GM23338 (cell line): ENCODE data around the gene ANAPC13.

Experiments used
- CTCF ChIP-seq, 2 experiments: fragments of 200-600 bp in 1 of 2; sonication (generic) in 1 of 2; conservative IDR thresholded peaks; 2 replicates each; pipeline versions ENCODE4 v1.5.1 to v1.6.1; 2016 to 2017; ENCODE audit warnings: antibody characterized with exemption in 2 of 2, low read depth in 2 of 2, mild to moderate bottlenecking in 2 of 2, moderate library complexity in 1 of 2
- POLR2AphosphoS5 ChIP-seq: IDR thresholded peaks from 2 replicates; pipeline ENCODE4 v1.6.1; 2016; ENCODE audit warnings: antibody characterized with exemption, low read depth

- TF ChIP-seq CTCF (conservative IDR thresholded peaks at IDR 0.05; ENCODE audit: low read depth in 2 of 2), result no peak
- TF ChIP-seq POLR2AphosphoS5, result no peak
Observed at GRCh38 chr3:134428401-134428800, 57.4 kb downstream of the ANAPC13 start.
